Activated T-cell treated with anti-CD3 and anti-CD28 coated beads, Interleukin-2, amount 50 U/mL, for 72 hours (primary cell): ENCODE data around the gene MN1. TPM values are rescaled to one million over a fixed set of nuclear protein-coding genes. Genes with fewer than 3 reads are reported as not detected.

Experiments used
- ATAC-seq, 2 donors: fragments of 150-1000 bp; cut with Tn5 transposase; replicated peaks in 1 of 2; 2 replicates each; pipeline ENCODE4 v1.10.0; 2021; ENCODE audit warnings: moderate library complexity in 2 of 2, mild to moderate bottlenecking in 1 of 2
- DNase-seq, 2 donors: peaks; one replicate each; pipeline ENCODE4 v3.0.0; 2021 to 2022; ENCODE audit warnings: mixed read lengths in 1 of 2
- H3K27ac Mint-ChIP-seq: one replicate; pipeline ENCODE4 v1.8.0; 2022; ENCODE audit warnings: mild to moderate bottlenecking, moderate library complexity, mixed read lengths
- H3K27me3 Mint-ChIP-seq: one replicate; pipeline ENCODE4 v1.8.0; 2022; ENCODE audit warnings: low read depth, mixed read lengths
- H3K36me3 Mint-ChIP-seq, 2 donors: one replicate each; pipeline ENCODE4 v1.8.0; 2022; ENCODE audit warnings: mixed read lengths in 2 of 2, mild to moderate bottlenecking in 1 of 2; ENCODE audit not compliant: insufficient read depth in 2 of 2
- H3K4me1 Mint-ChIP-seq: one replicate; pipeline ENCODE4 v1.8.0; 2022; ENCODE audit warnings: low read depth, mixed read lengths
- H3K4me3 Mint-ChIP-seq, 2 donors: one replicate each; pipeline ENCODE4 v1.8.0; 2022; ENCODE audit warnings: mild to moderate bottlenecking in 2 of 2, mixed read lengths in 2 of 2, moderate library complexity in 2 of 2
- H3K9me3 Mint-ChIP-seq, 2 donors: one replicate each; pipeline ENCODE4 v1.8.0; 2022; ENCODE audit warnings: mixed read lengths in 2 of 2
- total RNA-seq, 2 donors: library from RNA; stranded (reverse); gene quantifications; one replicate each; pipeline ENCODE4 v1.2.3, GENCODE V29; 2022

MN1 gene
- under 1 TPM; 0.02 to 0.14 TPM for total RNA-seq

- Mint-ChIP-seq H3K4me3 (peak within 1 kb of the TSS; percentile 82 to 84), H3K4me1 (peaks cover 9% of the 10 kb centered on the region), H3K9me3 (no peaks in the 10 kb centered on the region), H3K27me3 (peaks cover 19% of the 10 kb centered on the region), H3K36me3 (no peaks in the 10 kb centered on the region), H3K27ac (no peak within 1 kb of the TSS)
- DNase-seq (peak; percentile 45 to 48), ATAC-seq (peak; percentile 64 to 67)
These were observed at the start of gene MN1 for GRCh38 chr22:27801616-27802345. Gene MN1 (minus strand): TSS chr22:27801756. CDS start chr22:27800543, 1,213 bp downstream.

GRCh38 chr22:27850000-27850521 is 48.5 kb upstream of the MN1 start:
- Mint-ChIP-seq H3K27me3 (no peaks in the 10 kb centered on the region), H3K9me3 (no peaks in the 10 kb centered on the region), H3K4me3 (no peak overlapping the region), H3K4me1 (no peaks in the 10 kb centered on the region), H3K27ac (peak overlapping the region; percentile 55), H3K36me3 (peaks cover 14 to 29% of the 10 kb centered on the region in 2 donors)
- no peak for DNase-seq
- ATAC-seq: no peak

GRCh38 chr22:27848005-27848404 is 46.4 kb upstream of the MN1 start:
- Mint-ChIP-seq H3K36me3 (peaks cover 14 to 25% of the 10 kb centered on the region in 2 donors), H3K4me3 (no peak overlapping the region), H3K27me3 (no peaks in the 10 kb centered on the region), H3K27ac (no peak overlapping the region), H3K4me1 (no peaks in the 10 kb centered on the region), H3K9me3 (no peaks in the 10 kb centered on the region)
- no peak for ATAC-seq
- DNase-seq: no peak

GRCh38 chr22:27846910-27847309 is 45.4 kb upstream of the MN1 start:
- H3K36me3 Mint-ChIP-seq: peaks cover 10 to 20% of the 10 kb centered on the region in 2 donors
- H3K27me3 Mint-ChIP-seq: no peaks in the 10 kb centered on the region
- DNase-seq: no peak
- no peak overlapping the region for H3K27ac Mint-ChIP-seq
- no peak overlapping the region for H3K4me3 Mint-ChIP-seq
- ATAC-seq: no peak
- no peaks in the 10 kb centered on the region for H3K9me3 Mint-ChIP-seq
- H3K4me1 Mint-ChIP-seq: no peaks in the 10 kb centered on the region

GRCh38 chr22:27846248-27846757 is 44.7 kb upstream of the MN1 start:
- no peak overlapping the region for H3K27ac Mint-ChIP-seq
- DNase-seq (no peak), ATAC-seq (no peak)
- no peak overlapping the region for H3K4me3 Mint-ChIP-seq
- no peaks in the 10 kb centered on the region for H3K4me1 Mint-ChIP-seq
- no peaks in the 10 kb centered on the region for H3K27me3 Mint-ChIP-seq
- H3K9me3 Mint-ChIP-seq: no peaks in the 10 kb centered on the region
- H3K36me3 Mint-ChIP-seq: peaks cover 8 to 17% of the 10 kb centered on the region in 2 donors

- ATAC-seq: no peak
- H3K36me3 Mint-ChIP-seq: peaks cover 5 to 12% of the 10 kb centered on the region in 2 donors
These were observed 44.1 kb upstream of the MN1 start for GRCh38 chr22:27845644-27846043.

GRCh38 chr22:27844656-27845591 is 43.4 kb upstream of the MN1 start:
- no peak overlapping the region for H3K4me3 Mint-ChIP-seq
- H3K36me3 Mint-ChIP-seq: peaks cover 3 to 12% of the 10 kb centered on the region in 2 donors
- ATAC-seq (no peak), DNase-seq (no peak)
- no peak overlapping the region for H3K27ac Mint-ChIP-seq
- no peaks in the 10 kb centered on the region for H3K4me1 Mint-ChIP-seq
- H3K27me3 Mint-ChIP-seq: no peaks in the 10 kb centered on the region
- H3K9me3 Mint-ChIP-seq: no peaks in the 10 kb centered on the region

More at GRCh38 chr22:27845644-27846043, 44.1 kb upstream of the MN1 start:
- DNase-seq: no peak
- H3K9me3 Mint-ChIP-seq: no peaks in the 10 kb centered on the region
- no peaks in the 10 kb centered on the region for H3K27me3 Mint-ChIP-seq
- H3K4me1 Mint-ChIP-seq: no peaks in the 10 kb centered on the region
- no peak overlapping the region for H3K4me3 Mint-ChIP-seq
- H3K27ac Mint-ChIP-seq: no peak overlapping the region

- Mint-ChIP-seq H3K4me1 (no peaks in the 10 kb centered on the region), H3K27me3 (no peaks in the 10 kb centered on the region), H3K4me3 (no peak overlapping the region), H3K9me3 (no peaks in the 10 kb centered on the region), H3K36me3 (peaks cover 3 to 9% of the 10 kb centered on the region in 2 donors), H3K27ac (no peak overlapping the region)
- ATAC-seq: no peak
- no peak for DNase-seq
These were observed 42.7 kb upstream of the MN1 start for GRCh38 chr22:27844256-27844655.

- no peak overlapping the region for H3K4me3 Mint-ChIP-seq
- H3K27me3 Mint-ChIP-seq: no peaks in the 10 kb centered on the region
- H3K4me1 Mint-ChIP-seq: no peaks in the 10 kb centered on the region
- H3K9me3 Mint-ChIP-seq: peaks cover 0 to 3% of the 10 kb centered on the region in 2 donors
- DNase-seq (no peak), ATAC-seq (no peak)
- H3K36me3 Mint-ChIP-seq: peaks cover 4 to 7% of the 10 kb centered on the region in 2 donors
- no peak overlapping the region for H3K27ac Mint-ChIP-seq
These were observed 41.9 kb upstream of the MN1 start for GRCh38 chr22:27843441-27843840.

GRCh38 chr22:27842669-27843431 is 41.3 kb upstream of the MN1 start:
- DNase-seq (no peak), ATAC-seq (no peak)
- Mint-ChIP-seq H3K4me1 (no peaks in the 10 kb centered on the region), H3K9me3 (peaks cover 0 to 3% of the 10 kb centered on the region in 2 donors), H3K36me3 (peaks cover 4% of the 10 kb centered on the region in 2 donors), H3K27me3 (no peaks in the 10 kb centered on the region), H3K27ac (no peak overlapping the region), H3K4me3 (no peak overlapping the region)

GRCh38 chr22:27842201-27842600 is 40.6 kb upstream of the MN1 start:
- DNase-seq: no peak
- H3K9me3 Mint-ChIP-seq: peaks cover 0 to 6% of the 10 kb centered on the region in 2 donors
- no peak overlapping the region for H3K4me3 Mint-ChIP-seq

GRCh38 chr22:27840436-27840835 is 38.9 kb upstream of the MN1 start:
- ATAC-seq (no peak), DNase-seq (no peak)
- no peaks in the 10 kb centered on the region for H3K27me3 Mint-ChIP-seq
- peaks cover 0 to 6% of the 10 kb centered on the region in 2 donors for H3K9me3 Mint-ChIP-seq
- no peaks in the 10 kb centered on the region for H3K4me1 Mint-ChIP-seq
- peak overlapping the region; percentile 22 for H3K27ac Mint-ChIP-seq
- H3K4me3 Mint-ChIP-seq: no peak overlapping the region
- peaks cover 6% of the 10 kb centered on the region in 2 donors for H3K36me3 Mint-ChIP-seq

More at GRCh38 chr22:27842201-27842600, 40.6 kb upstream of the MN1 start:
- H3K4me1 Mint-ChIP-seq: no peaks in the 10 kb centered on the region
- peaks cover 4 to 6% of the 10 kb centered on the region in 2 donors for H3K36me3 Mint-ChIP-seq
- no peak for ATAC-seq
- no peak overlapping the region for H3K27ac Mint-ChIP-seq
- H3K27me3 Mint-ChIP-seq: no peaks in the 10 kb centered on the region
